Cerebellar cortex (tissue), 1 donor: Measurements from ENCODE around the gene TIGD7.

Source experiments
- DNase-seq: peaks from one replicate; pipeline ENCODE4 v3.0.0-alpha.2; 2015; ENCODE audit warnings: low spot score

TIGD7 gene, protein sequence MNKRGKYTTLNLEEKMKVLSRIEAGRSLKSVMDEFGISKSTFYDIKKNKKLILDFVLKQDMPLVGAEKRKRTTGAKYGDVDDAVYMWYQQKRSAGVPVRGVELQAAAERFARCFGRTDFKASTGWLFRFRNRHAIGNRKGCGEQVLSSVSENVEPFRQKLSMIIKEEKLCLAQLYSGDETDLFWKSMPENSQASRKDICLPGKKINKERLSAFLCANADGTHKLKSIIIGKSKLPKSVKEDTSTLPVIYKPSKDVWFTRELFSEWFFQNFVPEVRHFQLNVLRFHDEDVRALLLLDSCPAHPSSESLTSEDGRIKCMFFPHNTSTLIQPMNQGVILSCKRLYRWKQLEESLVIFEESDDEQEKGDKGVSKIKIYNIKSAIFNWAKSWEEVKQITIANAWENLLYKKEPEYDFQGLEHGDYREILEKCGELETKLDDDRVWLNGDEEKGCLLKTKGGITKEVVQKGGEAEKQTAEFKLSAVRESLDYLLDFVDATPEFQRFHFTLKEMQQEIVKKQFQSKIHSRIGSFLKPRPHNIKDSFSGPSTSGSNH

DNA sequence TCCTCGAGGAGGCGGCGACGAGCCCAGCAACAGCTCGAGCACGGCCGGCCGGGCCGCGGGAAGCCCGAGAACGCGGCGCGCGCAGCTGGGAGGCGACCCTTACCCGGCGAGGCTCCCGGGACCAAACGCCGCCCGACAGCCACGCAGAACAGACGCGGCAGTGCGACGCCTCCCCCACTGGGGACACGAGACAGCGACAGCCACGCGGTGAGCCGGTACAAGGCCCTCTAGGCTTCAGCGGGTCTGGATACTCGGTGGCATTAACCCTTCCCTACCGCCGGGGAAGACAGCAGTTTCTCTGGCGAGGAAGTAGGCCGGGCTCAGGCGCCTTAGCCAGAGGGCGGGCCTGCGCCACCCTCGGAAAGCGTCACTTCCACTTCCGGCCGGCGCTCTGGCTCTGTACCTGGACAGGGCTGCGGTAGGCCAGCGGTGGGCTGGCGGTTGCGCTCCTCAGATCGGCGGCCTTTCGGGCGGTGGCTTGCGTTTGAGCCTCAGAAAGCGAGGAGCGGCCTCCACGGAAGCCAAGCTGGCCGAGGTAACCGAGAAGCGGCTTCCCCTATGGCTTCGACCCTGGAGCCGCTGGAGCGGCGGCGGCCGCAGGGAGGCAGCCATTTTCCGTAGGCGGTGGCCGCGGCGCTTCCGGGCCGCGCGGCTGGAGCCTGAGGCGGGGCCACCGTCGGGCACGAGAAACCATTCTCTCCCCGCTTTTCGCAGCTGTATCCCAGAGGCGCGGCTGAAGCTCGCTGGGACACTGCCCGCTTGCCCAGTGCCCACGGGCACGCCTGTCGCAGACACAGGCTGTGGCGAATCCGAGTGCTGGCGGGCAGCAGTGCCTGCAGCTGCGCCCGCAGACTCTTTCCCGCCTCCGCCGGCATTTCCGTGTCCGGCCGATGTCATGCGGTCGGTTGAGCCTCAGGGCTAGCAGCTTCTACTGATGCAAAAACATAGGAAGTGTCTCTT, at the start of gene TIGD7, which contains the start of gene ZNF75A:
TIGD7 (minus strand) TSS at position 322 of the 960 bp plus-strand sequence. CDS start 4,816 bp downstream, outside the sequence.
ZNF75A (plus strand) TSS at position 389 of the 960 bp plus-strand sequence. CDS start 2,932 bp downstream, outside the sequence.
- peak; percentile 97 for DNase-seq

DNA sequence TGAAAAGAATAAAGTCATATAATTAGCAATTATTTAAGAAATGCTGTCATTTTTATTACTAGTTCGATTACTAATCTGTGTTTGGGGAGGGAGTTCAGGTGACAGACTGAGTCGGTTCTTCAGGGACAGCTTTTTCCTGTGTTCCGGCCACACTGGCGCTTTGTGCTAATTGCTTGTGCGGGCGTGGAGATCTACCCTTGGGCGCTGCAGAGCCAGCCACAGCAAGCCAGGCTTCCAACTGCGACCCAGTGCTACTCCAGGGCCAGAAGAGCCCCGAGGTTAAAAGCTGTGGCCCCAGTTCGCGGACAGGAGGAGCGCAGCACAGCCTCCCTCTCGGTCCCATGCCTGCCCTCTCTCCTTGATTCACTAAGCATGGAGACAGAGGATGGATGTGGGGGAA, 43.9 kb upstream of the TIGD7 start:
- DNase-seq, result no peak

DNA sequence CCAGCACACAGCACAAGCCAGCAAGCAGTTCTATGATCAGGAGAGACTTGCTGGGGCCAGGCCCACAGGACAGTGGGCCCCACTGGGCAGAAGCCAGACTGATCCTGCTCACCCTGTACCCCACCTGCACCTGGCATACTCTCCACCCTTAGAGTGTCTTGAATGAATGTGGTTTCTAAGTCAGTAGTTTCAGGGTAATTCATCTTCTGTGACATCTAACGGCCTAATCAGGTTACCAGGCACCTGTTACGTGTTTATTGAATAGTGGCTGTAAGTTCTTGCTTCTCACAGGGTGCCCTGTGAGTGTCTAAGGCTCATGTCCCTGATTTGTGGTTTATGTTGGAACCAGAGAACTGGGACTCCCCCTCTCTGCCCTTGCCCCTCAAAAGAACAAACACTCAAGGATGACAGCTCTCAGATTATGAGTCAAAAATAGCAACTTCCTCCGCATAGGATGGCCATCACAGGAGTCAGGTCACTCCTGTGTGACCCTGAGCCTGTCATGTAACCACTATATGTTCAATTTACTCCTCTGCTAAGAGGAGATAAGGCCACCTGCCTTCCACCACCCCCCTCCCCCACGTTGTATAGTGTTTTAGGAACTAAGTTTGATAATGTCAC, 43.4 kb upstream of the TIGD7 start:
- DNase-seq, result no peak

DNA sequence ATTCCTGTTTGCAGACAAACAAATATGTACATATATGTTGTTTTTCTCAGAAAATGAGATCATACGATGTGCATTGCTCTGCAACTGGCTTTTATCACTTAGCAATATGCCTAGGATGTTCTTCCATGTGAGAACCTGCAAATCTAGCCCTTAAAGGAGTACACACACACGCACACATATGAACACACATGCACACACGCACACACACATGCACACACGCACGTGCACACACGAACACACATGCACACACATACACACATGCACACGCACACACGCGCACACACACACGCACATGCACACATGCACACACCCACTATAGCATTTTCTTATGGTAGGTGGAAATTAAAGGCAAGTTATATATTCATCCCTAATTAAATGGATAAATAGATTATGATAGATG, 42.4 kb upstream of the TIGD7 start:
- no peak for DNase-seq

DNA sequence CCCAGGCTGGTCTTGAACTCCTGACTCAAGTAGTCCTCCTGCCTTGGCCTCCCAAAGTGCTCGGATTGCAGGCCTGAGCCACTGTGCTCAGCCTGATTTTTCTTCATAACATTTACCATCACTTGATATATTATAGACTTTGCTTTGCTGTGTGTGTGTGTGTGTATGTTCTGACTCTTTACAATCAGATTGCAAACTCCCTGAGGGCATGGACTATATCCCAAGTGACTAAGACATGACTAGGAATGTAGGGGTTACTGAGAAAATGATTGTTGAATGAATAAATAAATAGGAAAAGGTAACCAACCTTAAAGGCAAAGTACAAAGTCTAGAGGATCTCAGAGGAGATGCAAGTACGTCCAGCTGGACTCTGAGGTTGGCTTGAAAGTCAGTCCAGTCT, 40.8 kb upstream of the TIGD7 start:
- DNase-seq, result no peak

DNA sequence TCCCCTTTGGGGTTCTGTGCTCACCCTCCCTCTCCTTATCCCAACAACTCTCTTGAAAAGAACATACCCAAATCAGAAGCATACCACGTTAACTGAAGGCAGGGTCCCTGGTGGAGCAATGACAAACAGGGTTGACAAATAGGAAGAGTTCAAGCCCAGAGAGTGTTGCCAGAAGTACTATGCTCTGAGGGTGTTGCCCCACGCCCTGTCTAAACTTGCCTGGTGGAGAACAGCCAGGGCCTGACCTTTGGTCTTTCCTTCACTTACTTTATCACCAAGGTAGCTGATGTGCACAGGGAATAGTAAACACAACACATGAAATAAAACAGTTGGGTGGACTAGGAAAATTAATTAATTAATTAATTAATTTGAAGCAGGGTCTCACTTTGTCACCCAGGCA, 23.4 kb upstream of the TIGD7 start:
- DNase-seq, result no peak

DNA sequence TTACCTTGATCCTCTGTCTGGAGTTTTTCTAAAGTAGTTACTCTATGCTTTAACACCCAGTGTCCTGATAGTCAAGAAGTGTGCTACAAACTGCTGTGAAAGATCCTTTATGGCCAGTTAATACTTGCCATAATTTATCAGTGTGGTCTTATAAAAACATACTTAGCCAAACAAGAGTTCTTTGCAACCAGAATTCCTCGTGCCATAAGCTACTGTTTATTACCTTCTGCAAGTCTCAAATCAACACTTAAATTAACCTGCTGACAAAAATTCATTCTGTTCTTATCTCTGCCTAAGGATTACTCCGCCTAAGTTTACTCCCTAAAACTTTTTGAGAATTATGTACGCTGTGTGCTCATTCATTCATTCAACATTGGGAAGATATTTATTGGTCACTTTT, 22.9 kb upstream of the TIGD7 start:
- DNase-seq, result no peak

DNA sequence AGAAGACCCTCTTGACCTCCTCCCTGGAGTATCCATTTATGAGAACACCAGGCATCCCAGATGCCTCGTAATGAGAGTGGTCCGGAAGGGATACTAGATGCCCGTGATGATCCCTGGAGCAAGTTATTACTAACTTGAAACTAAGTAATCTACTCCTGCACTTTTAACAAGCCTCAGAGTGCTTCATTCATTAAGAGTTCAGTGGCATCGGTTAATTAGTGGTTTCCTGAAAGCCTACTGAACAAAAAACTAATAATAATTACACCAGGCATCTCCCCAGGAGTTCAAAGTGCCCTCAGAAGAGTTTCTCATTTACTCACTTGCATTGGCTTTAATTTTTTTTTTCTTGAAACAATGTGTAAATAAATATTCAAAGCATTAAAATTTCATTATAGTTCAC, 22.3 kb upstream of the TIGD7 start:
- DNase-seq, result no peak

DNA sequence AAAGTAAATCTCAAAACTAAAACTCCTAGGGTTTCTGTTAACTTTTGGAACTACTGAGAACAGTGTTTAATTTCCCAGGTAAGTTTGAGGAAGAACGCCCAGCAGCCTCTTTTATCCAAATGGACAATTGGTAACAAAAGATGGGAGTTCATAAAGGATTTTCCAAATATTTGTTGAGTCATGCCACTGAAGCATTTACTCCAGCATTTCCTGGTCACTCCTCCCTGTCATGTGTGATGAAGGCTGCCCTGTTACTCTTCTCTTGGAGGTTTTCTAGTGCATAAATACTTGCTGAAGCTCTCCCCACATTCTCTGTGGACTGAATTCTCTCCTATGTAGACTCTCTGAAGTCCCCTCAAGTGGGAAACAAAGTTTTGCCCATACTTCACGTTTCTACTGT, 16.6 kb upstream of the TIGD7 start:
- no peak for DNase-seq

DNA sequence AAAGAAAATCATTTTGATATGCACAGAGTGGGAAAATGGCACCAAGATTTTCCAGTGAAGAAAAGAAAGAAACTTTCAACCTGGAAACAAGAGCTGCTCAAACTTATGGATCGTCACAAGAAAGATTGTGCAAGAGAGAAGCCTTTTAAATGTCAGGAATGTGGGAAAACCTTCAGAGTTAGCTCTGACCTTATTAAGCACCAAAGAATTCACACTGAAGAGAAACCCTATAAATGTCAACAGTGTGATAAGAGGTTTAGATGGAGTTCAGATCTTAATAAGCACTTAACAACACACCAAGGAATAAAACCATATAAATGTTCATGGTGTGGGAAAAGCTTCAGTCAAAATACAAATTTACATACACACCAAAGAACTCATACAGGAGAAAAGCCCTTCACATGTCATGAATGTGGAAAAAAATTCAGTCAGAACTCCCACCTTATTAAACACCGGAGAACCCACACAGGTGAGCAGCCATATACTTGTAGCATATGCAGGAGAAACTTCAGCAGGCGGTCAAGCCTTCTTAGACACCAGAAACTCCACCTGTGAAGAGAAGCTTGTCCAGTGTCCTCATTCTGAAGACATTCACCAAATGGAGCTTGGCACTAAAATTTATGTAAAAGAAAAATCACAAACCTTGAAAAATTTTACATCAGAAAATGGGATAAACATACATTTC, 12.2 kb upstream of the TIGD7 start:
- DNase-seq, result peak; percentile 6

DNA sequence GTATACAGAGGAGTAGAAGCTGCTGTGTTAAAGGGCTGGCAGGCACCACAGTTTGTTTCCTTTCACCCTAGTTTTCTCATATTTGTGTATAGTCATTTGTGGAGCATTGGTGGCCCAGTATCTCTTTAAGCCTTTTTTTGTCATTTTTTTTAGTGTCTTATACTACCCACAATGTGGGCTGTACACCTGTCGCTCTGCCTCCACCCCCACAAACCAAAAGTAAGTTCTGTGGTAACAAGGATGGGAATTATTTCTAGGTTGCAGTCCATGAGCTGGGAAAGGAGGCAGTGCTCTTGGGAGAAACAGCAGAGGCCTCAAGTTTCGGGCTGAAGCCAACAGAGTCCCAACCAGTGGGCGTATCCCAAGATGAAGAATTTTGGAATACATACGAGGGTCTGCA, 6.3 kb upstream of the TIGD7 start:
- no peak for DNase-seq

DNA sequence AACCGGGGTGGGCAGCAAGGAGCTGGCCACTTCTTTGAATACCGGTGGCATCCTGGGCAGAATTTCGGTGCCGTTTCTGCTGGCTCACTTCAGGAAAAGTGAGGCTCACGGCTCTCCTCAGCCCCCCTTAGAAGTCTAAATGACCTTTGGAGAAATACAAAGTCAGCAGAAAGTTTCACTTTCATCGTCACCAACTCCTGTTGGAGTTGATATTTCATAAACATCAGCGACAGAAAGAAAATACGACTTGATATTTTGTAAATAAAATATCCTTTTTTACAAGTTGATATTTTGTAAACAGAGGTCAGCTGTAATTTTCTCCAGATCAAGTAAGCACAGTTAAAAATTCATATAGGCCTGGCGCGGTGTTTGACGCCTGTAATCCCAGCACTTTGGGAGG, 848 bp upstream of the TIGD7 start:
- DNase-seq, result no peak

DNA sequence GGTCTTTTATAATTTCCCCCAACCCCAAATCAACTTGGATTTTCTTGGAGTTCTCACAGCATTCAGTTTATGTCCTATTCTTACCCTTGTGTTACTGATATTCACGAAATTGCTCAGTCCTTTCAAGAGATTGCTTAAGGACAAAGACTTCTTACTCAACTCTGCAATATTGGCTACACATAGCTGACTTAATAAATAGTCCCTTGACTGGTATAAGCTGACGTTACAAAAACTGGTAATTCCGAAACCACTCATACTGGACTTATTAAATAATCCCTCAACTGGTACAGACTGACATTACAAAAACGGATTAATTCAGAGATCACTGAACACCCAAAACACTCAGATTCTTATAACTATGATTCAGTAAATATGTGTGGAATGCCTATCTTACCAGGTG, 860 bp downstream of the TIGD7 start:
- no peak for DNase-seq

DNA sequence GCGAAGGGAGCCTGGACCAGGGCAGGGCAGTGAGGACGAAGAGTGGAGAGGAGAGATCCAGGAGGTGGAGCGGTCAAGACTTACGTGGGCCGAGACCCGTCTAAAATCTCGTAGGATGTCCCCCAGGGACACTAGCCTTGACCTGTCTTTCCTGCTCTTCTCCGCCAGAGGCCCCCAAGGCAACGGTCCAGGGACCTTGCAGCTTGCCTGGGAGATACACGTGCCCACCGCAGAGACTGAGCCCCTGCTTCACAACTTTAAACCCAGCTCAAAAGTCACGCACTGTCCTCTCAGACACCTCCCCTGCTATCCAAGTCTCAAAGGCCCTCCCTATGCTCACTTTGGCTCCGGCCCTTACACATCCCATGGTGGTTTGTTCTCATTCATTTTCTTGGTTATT, 9.4 kb downstream of the TIGD7 start:
- no peak for DNase-seq

DNA sequence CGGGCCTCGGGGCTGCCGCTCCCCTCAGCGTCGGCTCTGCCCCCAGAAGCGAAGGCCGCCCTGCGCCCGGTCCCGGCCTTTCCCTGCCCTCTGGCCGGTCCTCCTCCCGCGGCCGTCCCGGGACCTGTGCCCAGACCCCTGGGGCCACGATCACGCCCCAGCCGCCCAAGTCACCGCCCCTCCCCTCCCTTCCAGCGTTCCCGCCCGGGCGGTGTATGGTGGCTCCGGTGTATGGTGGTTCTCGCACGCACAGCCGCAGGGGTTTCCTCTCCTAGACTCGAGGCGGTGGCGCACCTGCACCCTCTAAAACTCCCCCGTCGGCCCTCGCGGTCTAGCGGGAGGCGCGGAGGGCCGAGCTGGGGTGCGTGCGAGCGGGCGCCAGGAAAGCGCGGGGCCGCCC, 10.0 kb downstream of the TIGD7 start:
- DNase-seq, result no peak

DNA sequence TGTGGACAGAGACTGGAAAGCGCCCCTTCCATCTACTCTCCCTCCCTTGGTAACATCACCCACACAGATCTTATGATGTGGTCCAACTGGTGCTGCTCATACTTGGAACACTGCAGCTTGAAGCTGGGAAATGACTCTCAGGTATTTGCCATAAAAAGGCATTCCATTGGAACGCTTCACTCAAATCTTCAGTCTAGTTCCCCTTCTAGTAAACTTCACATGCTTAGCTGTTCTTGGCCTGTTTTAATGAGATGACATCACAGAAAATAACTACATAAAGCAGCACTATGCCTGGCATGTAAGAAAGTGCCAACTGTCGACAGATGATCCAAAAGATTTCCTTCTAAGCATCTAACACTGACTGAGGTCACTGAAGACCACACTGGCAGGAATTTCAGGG, 12.6 kb downstream of the TIGD7 start:
- no peak for DNase-seq

DNA sequence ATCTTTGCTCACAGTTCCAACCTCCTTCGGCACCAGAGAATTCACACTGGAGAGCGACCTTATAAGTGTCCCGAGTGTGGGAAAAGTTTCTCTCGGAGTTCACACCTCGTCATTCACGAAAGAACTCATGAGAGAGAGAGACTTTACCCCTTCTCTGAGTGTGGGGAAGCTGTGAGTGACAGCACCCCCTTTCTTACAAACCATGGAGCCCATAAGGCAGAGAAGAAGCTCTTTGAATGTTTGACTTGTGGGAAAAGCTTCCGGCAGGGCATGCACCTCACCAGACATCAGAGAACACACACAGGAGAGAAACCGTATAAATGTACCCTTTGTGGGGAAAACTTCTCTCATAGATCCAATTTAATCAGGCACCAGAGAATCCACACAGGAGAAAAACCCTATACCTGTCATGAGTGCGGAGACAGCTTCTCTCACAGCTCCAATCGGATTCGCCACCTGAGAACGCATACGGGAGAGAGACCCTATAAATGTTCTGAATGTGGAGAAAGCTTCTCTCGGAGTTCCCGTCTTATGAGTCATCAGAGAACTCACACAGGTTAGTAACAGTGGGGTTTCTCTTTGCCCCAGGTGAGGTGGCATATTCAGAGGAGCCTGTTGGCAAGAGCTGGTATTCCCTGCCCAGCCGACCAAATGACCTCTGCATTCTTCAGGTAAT, 15.1 kb downstream of the TIGD7 start:
- no peak for DNase-seq

DNA sequence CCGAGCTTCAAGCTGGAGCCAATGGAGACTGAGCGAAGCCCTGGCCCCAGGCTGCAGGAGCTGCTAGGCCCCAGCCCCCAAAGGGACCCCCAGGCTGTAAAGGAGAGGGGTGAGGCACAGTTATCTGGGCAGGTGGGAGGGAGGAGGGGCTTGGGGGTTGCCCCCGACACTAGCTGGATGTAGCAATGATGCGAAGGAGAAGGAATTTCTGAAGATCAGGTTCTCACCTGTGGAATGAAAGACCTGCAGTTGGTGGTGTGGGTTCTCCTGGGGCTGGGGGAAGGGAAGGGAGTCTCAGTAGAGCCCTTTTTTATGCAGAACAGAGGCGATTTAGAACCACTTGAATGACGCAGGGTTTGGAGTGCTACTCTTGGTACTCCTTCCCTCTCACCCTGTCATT, 20.1 kb downstream of the TIGD7 start:
- DNase-seq, result no peak

DNA sequence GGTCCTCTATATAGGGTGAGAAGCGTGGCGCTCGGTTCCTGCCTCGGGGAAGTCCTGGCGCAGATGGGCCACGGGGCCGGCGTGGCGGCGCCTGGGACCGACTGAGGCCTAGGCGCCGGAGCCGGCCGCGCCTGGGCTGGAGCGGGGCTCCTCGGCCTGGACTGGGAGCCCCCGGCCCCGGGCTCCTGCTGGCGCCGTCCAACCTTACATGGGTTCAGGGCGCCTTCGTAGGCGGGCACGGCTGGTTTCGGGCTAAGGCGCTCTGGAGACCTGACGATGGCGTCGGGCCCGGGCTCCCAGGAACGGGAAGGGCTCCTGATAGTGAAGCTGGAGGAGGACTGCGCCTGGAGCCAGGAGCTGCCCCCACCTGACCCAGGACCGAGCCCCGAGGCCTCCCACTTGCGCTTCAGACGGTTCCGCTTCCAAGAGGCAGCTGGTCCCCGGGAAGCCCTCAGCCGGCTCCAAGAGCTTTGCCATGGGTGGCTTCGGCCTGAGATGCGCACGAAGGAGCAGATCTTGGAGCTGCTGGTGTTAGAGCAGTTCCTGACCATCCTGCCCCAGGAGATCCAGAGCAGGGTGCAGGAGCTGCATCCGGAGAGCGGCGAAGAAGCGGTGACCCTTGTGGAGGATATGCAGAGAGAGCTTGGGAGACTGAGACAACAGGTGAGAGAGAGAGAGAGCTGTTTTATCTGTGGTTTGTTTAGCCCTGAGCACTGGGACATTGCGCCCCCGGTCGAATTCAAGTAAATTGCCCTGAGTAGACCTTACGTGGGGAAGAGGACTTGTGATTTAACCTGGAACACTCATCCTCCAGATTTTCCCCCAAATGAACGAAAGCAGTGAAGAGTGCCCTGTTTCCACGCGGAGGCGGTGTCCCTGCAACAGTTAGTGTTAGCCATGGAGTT, 21.4 kb downstream of the TIGD7 start:
- DNase-seq, result no peak
